Pancreas (tissue), 10 donors: ENCODE results near the gene TRPM3. TPM values are rescaled to one million over a fixed set of nuclear protein-coding genes. Genes with fewer than 3 reads are reported as not detected.
"Not testable (repeated sequence)": the region's sequence is repeated elsewhere in the genome, so short reads cannot be mapped to it uniquely, and the experiment has no call there.

Source experiments
- ATAC-seq, 4 donors: fragments of 200-7000 bp; cut with Tn5 transposase; one replicate each; pipeline versions ENCODE4 v1.8.0 to v1.9.1; 2020; ENCODE audit warnings: mild to moderate bottlenecking in 4 of 4, moderate library complexity in 4 of 4
- DNase-seq, 6 donors: peaks; one replicate each; pipeline ENCODE4 v3.0.0-alpha.2; 2020
- FAIRE-seq: peaks from 2 replicates; lab custom pipeline; 2012; peaks lifted over from hg19 to GRCh38; lab: Jason Lieb, UNC
- H3K27ac ChIP-seq, 4 donors: fragments of 200-600 bp; sonication (generic); 1 replicate in 3 of 4; 2 replicates in 1 of 4; pipeline versions ENCODE4 v1.5.0 to v1.8.0; 2020
- H3K27me3 ChIP-seq, 4 donors: fragments of 200-600 bp; one replicate each; pipeline ENCODE4 v1.8.0; 2021
- H3K36me3 ChIP-seq, 3 donors: fragments of 200-600 bp; sonication (generic) in 1 of 3; one replicate each; pipeline versions ENCODE4 v1.5.0 to v1.8.0; 2020 to 2021
- H3K4me1 ChIP-seq, 3 donors: fragments of 200-600 bp; one replicate each; pipeline ENCODE4 v1.8.0; 2021
- H3K4me3 ChIP-seq, 4 donors: fragments of 200-600 bp; sonication (generic) in 2 of 4; one replicate each; pipeline versions ENCODE4 v1.5.0 to v1.8.0; 2020 to 2021
- H3K9me3 ChIP-seq, 4 donors: fragments of 200-600 bp; one replicate each; pipeline ENCODE4 v1.8.0; 2021
- CTCF ChIP-seq, 4 donors: fragments of 200-600 bp; sonication (generic) in 3 of 4; IDR thresholded peaks; one replicate each; pipeline versions ENCODE4 v1.5.0 to v1.8.0; 2021; ENCODE audit warnings: antibody characterized with exemption in 4 of 4
- WGBS, 2 donors: extraction: QIAGEN DNeasy Blood & Tissue Kit; methylation state at CpG; one replicate each; pipeline ENCODE4 v1.1.7; 2013; 5-methylcytosine and 5-hydroxymethylcytosine counted together
- intact Hi-C, 3 donors: fragments of 100-400 bp; cut with DNase I; formaldehyde crosslinking; loops; one replicate each; pipeline versions ENCODE4 v1.11.1 to v1.14.2; 2022
- polyA plus RNA-seq, 2 donors: library from polyadenylated mRNA; stranded (reverse); fragments of 200-250 nt; gene quantifications; one replicate each; pipeline ENCODE4 v1.2.3, GENCODE V29; 2013
- total RNA-seq, 6 donors: library from RNA; stranded (reverse); fragmentation: NEBNext Ultra II Directional in 4 of 6; extraction: Animal tissue kit (Norgen Biotek cat#: 25700) in 4 of 6; gene quantifications; one replicate each; pipeline versions ENCODE4 v1.2.1 to v1.2.4, GENCODE V29; 2021 to 2023
- donor health status: healthy with polysubstance abuse.
- donor health status: DM: no; HTN: no; CAD: no; lungs with moderate emphysema.
- donor health status: DM: no; HTN: no; CAD: no.
- donor health status: control.
- donor health status: control.
- donor health status: Bipolar disorder and iron deficiency.
- donor health status: DM: yes; HTN: yes; CAD: no.
- donor health status: DM: no; HTN: no; CAD: no.
- donor health status: DM: no; HTN: no; CAD: no.
- donor health status: DM: yes; HTN: yes; CAD: no.

The TRPM3 gene
- total and polyA plus RNA-seq, 8 donors = 0.22 to 1.9 (median 0.76) TPM

GRCh38 chr9:70629080-70629685 is 492.2 kb downstream of the TRPM3 start:
- intact Hi-C loops, H3K4me3 ChIP-seq, FAIRE-seq, ATAC-seq, H3K27ac ChIP-seq, DNase-seq, H3K9me3 ChIP-seq, H3K27me3 ChIP-seq, H3K36me3 ChIP-seq, H3K4me1 ChIP-seq: not testable (repeated sequence)
- TF ChIP-seq CTCF (IDR thresholded peaks at IDR 0.05) = peak in 1 of 4 donors; percentile 12
- WGBS, 2 donors = 57 to 63% methylated on average over 13 to 14 of the region's 15 CpGs

- DNase-seq (no peak), ATAC-seq (no peak), FAIRE-seq (no peak)
- intact Hi-C loops = no loop called here
- Histone ChIP-seq H3K4me3 (no peak overlapping the region), H3K36me3 (no peaks in the 10 kb centered on the region), H3K27ac (no peak overlapping the region), H3K4me1 (no peaks in the 10 kb centered on the region), H3K27me3 (no peaks in the 10 kb centered on the region), H3K9me3 (no peaks in the 10 kb centered on the region)
- TF ChIP-seq CTCF (IDR thresholded peaks at IDR 0.05) = no peak
- WGBS, 2 donors = 65 to 71% methylated on average over 13 of the region's 13 CpGs
Observed at GRCh38 chr9:70625078-70625477, 496.3 kb downstream of the TRPM3 start.

DNA sequence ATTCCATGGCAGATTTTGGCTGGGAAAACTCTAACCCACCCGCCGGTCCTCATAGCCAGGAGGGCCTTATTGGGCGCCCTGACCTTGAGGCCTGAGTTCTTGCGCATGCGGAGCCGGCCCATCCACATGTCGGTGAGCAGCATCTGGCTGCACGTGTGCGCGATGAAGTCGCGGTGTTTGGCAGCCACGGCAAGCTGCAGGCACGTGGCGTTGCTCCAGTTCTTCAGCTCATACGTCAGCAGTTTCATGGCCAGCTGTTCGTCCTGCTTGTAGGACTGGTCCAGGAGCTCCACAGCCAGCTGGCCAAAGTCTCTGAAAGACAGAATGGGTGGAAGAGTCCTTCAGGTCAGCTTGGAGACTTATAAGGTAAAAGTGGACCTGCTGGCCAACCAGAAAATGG is 502.6 kb downstream of the TRPM3 start:
- WGBS, 2 donors = 79 to 88% methylated on average over 17 of the region's 17 CpGs
- no peak for TF ChIP-seq CTCF (IDR thresholded peaks at IDR 0.05)
- no peak for DNase-seq
- no peak for ATAC-seq
- Histone ChIP-seq H3K4me3 (no peak overlapping the region), H3K36me3 (no peaks in the 10 kb centered on the region), H3K27ac (no peak overlapping the region), H3K9me3 (no peaks in the 10 kb centered on the region), H3K27me3 (no peaks in the 10 kb centered on the region), H3K4me1 (no peaks in the 10 kb centered on the region)
- FAIRE-seq = no peak
- intact Hi-C loops = no loop called here

- intact Hi-C loops = no loop called here
- TF ChIP-seq CTCF (IDR thresholded peaks at IDR 0.05) = no peak
- Histone ChIP-seq H3K27me3 (no peaks in the 10 kb centered on the region), H3K4me1 (no peaks in the 10 kb centered on the region), H3K27ac (no peak overlapping the region), H3K4me3 (no peak overlapping the region), H3K9me3 (no peaks in the 10 kb centered on the region), H3K36me3 (no peaks in the 10 kb centered on the region)
- FAIRE-seq = no peak
- no peak for ATAC-seq
- 85 to 86% methylated on average over 9 of the region's 9 CpGs for WGBS, 2 donors
- DNase-seq = no peak
Observed at GRCh38 chr9:70617033-70617828, 504.2 kb downstream of the TRPM3 start.
